GM19468 (cell line): Measurements from ENCODE around the gene FAM216B.
"Not testable (repeated sequence)": the region's sequence is repeated elsewhere in the genome, so short reads cannot be mapped to it uniquely, and the experiment has no call there.

Experiments used
- ATAC-seq: cut with Tn5 transposase; IDR thresholded peaks from one replicate; pipeline ENCODE4 v1.9.1; 2021; ENCODE audit warnings: mild to moderate bottlenecking, moderate library complexity, moderate number of reproducible peaks; ENCODE audit not compliant: unreplicated experiment; ENCODE audit errors: extremely low read depth

Gene FAM216B

DNA sequence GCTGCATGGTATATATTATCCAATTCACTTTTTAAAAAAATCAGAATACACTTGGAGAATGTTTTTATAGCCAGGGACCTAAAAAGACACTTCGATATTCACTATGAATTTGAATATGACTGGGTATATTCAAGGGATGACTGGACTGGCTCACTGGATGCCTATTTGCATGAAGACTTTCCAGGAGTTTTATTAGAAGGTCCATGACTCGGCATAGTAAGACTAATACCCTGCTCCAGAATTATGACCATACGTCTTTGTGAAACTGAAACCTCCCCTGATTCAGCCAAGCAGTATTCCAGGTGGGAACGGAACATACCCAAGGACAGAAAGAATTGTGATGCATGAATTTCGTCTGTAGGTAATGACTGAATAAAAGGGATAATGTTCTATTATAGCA, 3.9 kb upstream of the FAM216B start:
- no peak for ATAC-seq

DNA sequence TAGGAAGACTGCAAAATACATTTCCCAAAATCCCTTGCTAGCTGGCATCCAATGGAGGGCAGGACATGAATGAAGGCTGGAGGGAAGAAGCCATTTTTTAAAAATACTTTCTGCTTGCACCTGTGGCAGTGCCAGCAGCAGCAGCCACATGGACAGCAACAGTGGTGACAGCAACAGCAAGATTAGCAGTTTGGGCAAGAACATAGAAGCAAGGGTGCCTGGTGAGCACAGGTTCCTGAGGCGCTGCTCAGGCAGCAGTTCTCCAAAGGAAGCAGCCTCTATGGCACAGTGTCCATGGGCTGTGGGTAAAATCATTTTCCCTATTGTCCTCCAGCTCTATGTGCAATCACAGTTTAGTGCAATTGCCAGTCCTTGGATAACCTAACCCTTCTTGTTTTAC, 1.3 kb upstream of the FAM216B start:
- ATAC-seq: no peak

DNA sequence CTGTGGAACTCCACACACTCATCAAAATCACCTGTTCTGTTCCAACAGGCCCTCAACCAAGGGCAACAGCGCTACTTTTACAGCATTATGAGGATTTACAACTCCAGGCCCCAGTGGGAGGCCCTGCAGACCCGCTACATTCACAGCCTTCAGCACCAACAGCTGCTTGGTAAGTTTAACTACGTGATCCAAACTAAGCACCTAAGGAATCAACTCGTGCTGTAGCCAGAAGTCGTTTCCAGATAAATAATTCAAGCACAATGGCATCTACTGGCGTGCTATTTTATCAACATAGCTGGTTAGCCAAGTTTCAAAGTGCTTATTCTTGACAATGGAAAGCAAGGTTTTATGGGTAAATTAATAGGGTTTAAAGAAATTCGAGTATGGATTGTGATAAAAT, 5.3 kb downstream of the FAM216B start:
- ATAC-seq: no peak

DNA sequence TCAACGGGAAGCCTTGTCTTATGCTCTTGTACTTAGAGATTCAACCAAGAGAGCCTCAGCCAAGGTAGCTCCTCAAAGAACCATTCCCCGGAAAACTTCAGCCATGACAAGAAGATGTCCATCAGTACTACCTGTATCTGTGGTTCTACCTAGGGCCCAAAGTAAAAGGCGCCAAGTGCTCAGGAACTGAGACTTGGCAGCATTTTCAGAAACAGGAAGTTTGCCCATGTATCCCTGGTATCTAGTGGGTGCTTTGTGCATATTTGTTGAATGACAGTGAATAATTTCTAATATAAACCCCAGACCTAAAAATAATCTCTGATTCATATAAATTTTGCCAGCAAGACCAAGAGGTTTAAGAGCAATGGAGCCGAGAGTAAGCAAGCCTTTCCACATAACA, 7.2 kb downstream of the FAM216B start:
- ATAC-seq: no peak

DNA sequence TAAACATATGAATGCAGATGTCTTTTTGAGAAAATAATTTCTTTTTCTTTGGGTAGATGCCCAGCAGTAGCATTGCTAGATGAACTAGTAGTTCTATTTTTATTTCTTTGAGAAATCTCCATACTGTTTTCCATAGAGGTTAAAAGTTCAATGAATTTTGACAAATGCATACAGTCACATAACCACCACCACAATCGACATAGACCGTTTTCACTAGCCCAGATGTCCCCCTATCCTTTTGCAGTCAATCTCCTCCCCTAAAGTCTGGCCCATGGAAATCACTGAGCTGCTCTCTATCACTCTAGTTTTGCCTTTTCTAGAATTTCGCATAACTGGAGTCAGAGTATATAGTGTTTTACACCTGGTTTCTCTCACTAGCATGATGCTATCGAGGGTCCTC, 10.8 kb downstream of the FAM216B start:
- ATAC-seq: no peak

DNA sequence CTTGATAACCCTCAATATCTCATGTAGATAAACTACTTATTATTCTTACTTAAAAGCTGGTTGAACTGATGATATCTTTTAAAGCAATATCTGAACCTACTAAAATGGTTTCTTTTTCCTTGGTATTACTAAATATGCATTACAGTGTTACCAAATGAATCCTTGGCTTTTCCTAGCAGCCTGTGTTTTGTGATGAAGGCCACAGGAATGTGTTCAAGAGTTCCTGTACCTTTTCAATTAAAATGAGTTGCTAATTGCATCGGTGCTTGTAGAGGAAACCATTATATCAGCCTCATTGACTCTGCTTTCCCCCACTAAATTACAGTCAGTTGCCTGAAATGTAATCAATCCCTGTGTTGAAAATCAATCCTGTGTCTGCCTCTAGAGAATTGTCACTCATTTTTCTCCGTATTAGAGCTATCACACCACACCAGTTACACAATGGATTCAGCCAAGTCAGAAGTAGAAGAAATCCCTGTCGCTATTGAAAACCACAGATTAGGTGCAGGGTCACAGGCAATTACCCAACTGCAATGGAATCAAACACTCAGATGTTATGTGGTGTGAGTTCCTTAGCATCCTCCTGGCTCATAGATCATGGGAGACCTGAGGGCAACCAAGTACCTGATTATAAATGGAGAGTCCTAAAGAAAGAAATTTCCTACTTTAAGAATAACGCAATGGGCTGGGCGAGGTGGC, 13.3 kb downstream of the FAM216B start:
- no peak for ATAC-seq

DNA sequence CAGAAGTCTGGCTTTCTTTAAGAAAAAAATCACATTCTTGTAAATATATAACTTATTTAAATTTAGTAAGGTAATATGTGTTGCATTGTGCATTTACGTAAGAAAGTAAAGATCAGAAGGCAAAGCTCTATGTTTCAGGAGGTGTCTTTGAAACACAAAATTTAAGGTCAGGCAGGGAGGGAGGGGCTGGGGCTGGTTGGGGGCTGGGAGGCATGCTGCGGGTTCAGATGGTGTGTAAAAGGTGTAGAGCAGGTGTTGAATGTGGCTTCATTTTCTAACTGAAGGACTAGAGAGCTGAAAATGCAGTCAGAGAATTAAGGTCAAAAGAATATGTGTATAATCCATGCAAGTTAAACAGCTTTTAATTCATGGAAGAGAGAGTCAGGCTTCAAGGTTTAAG, 14.3 kb downstream of the FAM216B start:
- ATAC-seq: no peak

DNA sequence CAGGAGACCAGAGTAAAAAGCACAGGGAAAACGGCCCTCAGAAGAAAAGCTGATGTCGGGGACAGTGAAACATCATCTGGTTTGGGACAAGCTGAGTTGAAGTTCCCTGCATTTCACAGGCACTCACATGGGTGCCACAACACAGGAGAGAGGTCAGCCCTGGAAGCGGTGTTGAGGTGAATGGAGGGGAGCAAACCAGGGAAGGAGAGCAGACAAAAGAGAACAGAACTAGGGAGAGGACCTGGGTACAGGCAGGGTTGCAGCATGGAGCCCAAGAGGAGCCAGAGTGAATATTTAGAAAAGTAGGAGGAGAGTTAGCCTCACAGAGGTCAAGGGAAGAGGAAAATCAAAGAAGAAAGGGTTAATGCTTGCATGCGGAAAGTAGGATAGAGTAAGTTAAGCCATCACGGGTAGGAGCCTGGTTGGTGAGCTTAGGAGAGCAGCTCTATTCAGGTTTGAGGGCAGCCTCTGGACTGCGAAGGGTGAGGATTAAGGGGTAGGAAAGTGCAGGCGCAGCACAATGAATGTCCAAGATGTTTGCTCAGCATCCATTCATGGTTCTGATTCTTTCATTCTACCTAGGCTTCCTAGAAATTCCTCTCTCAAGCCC, 15.5 kb downstream of the FAM216B start:
- ATAC-seq: no peak

DNA sequence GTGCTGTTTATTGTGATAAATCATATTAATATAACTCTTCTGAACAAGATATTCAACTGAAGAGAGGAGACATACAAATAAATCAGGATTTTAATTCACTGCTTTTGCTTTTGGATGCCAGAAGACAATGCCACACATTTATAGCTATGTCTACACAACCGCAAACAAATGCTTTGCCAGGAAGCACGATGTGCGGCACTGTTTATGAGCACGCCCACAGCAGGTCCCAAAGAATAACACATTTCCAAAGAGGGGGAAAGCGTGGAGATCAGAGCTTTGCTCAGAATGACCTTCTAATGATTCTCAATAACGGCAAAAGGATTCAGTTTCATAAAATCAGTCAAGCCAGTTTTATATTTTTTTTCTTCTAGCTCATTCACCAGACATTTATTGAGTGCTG, 16.7 kb downstream of the FAM216B start:
- no peak for ATAC-seq

DNA sequence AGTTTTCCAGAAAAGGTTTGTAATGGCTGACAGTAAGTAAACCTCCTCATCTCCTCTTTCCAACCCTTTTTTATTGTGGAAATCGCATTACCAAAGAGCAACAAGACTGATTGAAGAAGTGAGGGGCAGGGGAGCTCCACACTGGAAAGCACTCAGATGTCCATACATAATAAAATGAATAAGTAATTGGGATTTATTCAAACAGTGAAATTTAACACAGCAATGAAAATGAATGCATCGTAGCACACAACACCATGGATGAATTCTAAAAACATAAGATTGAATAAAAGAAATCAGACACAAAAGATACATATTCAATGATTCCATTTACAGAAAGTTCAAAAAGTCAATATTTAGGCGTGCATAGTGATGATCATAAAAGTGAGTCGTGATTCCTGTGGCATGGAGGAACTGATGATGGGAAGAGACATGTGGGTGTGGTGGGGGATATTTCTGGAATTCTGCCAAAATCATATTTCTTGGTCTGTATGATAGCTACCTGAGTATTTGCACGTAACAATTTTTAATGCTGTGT, 18.8 kb downstream of the FAM216B start:
- ATAC-seq: no peak

DNA sequence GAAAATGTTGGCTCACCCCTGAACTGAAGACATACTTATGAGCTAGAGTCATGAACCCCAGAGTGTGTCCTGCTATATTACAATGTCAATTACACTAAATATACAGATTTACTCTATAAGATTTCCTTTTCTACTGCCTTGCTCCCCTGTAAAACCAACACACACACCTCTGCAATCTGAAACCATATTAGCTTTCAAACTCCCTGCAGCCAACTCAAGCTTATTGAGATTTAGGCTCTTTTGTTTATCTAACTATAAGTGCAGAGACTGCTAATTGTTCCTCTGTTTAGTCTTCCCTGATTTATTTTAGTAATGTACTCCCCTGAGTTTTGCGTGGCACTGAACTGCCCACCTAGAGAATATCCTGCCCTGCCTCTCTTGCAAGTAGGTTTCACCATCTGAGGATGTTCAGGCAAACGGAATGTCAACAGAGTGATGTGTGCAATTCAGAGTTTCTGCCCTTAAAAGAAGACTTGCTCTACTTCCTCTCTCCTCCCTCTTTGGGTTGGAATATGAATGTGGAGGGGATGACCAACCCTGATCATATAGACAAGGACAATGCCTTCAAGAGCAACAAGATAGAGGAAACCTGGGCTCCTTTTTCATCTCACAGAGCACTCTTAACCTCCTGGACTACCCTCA, 22.3 kb downstream of the FAM216B start:
- no peak for ATAC-seq

DNA sequence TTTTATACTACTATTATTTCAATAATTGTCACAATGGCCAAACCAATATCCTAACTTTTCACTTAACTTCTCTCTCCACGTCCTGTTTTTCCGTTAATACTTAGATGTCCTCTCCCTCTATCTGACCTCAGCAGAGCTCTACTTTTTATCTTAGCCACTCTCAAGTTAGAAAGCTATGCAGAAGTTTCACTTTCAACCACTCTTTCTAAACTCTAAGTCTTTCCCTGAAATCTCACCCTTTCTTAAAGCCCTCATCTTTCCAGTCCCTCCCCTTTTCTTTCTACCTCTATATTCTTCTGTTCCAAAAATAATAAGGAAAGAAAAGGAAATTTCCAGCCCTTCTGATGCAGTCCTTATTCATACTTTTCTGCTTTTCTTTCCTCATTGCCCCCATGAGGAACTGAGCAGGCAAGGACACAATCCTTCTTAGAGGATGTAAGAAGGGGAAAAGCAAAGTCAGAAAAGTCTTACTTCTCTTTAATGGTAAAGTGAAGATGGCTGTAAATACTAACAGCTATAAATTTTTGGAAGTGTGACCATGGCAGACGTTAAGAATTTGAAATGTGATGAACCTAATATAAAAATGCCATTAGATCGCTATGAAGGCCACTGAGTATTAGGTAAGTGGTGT, 23.0 kb downstream of the FAM216B start:
- no peak for ATAC-seq

DNA sequence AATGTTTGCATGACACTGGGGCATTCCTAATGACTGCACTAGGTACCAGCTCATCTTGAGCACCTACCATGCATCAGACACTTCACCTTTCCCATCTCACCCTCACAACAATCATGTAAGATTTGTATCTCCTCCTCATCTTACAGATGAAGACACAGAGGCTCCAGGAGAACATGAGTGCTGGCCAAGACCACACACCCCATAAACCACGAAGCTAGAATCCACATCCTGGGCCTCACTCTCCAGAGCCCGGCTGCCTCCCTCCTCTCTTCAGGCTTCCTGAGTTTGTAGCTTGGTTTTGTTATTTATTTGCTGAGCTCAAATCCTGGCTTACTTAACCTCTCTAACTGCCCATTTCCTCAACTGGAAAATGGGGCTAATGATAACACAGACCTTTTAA, 25.9 kb downstream of the FAM216B start:
- ATAC-seq: no peak

DNA sequence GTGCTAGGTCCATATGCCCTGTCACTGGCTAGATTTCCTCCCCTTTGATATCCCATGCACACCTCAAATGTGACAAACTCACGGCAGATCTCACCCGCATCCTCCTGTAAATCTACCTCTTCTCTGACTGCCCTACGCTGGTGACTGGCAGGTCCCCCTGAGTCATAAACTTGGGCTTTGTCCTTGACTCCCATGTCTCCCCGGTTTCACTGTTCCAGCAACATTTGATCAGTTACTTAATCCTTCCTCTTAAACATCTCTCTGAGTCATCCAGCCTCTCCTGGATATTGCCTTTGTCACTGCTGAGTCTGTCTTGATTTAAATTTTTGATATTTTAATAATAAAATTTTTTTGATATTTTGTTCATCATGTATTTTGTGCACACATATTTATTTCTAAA, 26.5 kb downstream of the FAM216B start:
- ATAC-seq: no peak

DNA sequence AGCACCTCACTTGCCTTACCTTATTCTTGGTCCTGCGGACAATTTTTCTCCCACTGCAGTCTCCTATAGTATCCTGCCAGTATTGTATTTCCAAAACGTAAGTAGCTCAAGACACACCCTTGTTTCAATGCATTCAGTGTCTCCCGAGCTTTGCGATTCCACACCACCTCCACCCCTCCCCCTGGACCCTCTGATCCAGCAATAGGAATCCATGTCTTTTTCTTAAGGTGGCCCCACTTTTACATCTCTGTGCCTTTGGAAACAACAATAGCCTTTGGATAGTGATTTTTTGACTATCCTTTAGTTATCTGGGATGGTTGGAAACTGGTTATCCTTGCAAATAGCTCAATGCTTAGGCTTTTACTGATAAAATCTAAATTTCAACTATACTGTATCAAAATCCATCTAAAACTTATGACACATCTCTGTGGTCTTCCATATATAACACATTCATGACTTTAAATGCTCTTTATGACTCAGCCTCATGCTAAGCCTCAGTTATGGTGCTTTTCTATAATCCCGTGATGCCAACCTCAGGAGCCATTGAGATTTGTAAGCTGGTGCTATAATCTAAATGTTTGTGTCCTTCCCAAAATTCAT, 27.1 kb downstream of the FAM216B start:
- no peak for ATAC-seq

DNA sequence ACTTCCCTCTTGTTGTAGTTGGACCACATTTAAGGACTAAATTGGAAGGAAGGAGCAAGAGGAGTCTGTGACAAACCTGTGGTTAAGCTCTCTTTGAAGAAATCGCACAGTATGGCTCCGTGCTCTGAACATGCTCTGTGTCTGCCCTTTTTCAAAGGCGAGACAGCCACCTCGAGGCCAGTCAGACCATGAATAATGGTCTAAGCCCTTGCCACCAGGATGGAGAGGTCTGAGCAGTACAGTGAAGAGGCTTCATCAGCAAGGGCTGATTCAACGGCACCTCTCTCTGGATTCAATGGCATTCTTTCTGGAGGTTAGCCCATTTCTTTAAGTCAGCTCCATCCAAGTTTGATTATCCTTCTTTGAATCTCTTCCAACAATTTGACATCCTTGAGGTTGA, 30.9 kb downstream of the FAM216B start:
- no peak for ATAC-seq

DNA sequence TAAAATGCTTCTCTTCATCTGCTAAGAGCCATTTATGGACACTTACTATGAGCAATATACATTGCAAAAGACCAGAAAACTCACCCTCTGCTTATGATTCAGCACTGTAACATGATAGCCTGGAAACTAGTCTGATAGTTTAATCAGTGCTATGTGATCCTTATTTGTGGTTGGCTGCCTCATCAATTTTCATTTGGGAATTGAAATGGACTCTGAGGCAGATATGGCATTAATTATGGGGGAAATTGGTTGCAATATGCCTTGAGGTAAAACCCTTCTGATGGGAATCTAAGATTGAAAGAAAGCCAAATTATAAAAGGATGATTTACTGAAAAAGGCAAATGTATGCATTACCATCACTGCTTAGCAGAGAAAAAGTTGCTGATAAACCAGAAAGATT, 33.5 kb downstream of the FAM216B start:
- ATAC-seq: no peak

DNA sequence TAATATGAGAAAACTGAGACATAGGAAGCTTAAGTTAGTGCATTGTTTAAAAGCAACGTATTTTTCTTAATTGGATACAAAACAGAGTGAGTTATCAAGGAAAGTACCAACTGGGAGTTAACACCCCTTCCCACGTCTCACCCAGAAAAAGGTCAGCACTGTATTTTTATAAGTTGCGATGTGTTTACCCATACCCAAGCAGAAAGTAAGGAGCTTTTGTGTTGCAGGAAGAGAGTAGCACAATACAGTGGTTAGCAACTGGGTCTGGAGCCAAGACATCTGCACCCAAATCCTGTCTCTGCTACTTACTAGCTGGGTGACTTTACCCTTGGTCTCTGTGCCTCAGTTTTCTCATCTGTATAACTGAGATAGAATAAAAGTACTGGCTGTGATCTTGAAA, 34.3 kb downstream of the FAM216B start:
- ATAC-seq: no peak

DNA sequence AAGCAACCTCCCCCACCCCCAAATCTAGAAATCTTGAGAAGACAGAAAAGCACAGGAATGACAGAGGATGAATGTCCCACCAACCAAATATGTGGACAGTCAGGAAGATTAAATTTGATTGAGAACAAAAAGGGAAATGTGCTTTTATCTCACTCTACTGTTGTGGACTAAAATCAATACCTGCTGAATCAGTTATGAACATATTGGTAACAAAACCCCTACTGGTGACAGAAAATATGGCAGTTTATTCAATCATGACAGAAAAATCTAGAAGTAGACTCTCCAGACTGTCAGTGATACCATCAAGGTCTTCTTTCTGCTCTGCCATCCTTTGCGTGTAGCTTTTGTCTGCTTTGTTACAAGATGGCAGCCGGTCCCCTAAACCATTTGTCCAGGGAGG, 35.2 kb downstream of the FAM216B start:
- ATAC-seq: no peak

DNA sequence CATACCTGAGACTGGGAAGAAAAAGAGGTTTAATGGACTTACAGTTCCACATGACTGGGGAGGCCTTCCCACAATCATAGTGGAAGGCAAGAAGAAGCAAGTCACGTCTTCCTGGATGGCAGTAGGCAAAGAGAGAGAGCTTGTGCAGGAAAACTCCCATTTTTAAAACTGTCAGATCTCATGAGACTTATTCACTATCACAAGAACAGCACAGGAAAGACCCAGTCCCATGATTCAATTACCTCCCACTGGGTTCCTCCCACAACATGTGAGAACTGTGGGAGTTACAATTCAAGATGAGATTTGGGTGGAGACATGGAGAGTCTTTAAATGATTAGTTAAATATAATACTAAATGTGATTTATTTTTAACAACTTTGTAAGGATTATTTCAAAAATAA, 38.3 kb downstream of the FAM216B start:
- not testable (repeated sequence) for ATAC-seq

DNA sequence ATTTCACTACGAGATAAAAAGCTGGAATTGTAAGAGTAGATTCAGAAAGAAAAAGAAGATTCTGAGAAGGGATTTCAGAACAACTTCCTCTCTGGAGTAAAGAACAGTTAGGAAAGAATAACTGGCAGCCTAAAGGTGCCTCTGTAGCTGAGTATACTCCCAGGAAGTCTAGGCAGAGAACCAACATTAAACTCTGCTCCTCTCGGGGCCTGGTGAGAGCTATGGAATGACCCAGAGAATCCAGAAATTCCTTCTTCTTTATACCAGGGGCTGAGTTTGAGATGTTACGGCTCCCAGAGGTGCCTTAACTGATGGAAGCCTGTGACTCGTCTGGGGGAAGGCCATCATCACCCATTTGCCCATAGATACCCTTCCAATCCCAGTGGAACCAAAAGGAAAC, 39.1 kb downstream of the FAM216B start:
- no peak for ATAC-seq
